Uterus (tissue), 2 donors: ENCODE measurements around the gene DGKH.

Source experiments
- CTCF ChIP-seq, 4 experiments: fragments of 200-600 bp in 2 of 4; fragments of 450-650 bp in 2 of 4; sonication (generic) in 2 of 4; IDR thresholded peaks; one replicate each; pipeline ENCODE4 v1.5.1; 2016 to 2019; ENCODE audit warnings: antibody characterized with exemption in 4 of 4, mild to moderate bottlenecking in 2 of 4, moderate library complexity in 1 of 4
- POLR2A ChIP-seq, 2 donors: fragments of 450-650 bp; IDR thresholded peaks; one replicate each; pipeline ENCODE4 v1.6.1; 2016; ENCODE audit warnings: antibody characterized with exemption in 2 of 2, mild to moderate bottlenecking in 1 of 2, moderate library complexity in 1 of 2

GRCh38 chr13:42272115-42272803, 223.8 kb downstream of the DGKH start, which contains the start of gene AKAP11:
- TF ChIP-seq POLR2A (IDR thresholded peaks at IDR 0.05) (peak in 1 of 2 donors; percentile 32), CTCF (IDR thresholded peaks at IDR 0.05) (no peak)
